Measurements from ENCODE around the gene ADCY6.
A peak's percentile ranks its signal among the peaks of the same experiment; 100 is the strongest.

ADCY6 gene

DNA sequence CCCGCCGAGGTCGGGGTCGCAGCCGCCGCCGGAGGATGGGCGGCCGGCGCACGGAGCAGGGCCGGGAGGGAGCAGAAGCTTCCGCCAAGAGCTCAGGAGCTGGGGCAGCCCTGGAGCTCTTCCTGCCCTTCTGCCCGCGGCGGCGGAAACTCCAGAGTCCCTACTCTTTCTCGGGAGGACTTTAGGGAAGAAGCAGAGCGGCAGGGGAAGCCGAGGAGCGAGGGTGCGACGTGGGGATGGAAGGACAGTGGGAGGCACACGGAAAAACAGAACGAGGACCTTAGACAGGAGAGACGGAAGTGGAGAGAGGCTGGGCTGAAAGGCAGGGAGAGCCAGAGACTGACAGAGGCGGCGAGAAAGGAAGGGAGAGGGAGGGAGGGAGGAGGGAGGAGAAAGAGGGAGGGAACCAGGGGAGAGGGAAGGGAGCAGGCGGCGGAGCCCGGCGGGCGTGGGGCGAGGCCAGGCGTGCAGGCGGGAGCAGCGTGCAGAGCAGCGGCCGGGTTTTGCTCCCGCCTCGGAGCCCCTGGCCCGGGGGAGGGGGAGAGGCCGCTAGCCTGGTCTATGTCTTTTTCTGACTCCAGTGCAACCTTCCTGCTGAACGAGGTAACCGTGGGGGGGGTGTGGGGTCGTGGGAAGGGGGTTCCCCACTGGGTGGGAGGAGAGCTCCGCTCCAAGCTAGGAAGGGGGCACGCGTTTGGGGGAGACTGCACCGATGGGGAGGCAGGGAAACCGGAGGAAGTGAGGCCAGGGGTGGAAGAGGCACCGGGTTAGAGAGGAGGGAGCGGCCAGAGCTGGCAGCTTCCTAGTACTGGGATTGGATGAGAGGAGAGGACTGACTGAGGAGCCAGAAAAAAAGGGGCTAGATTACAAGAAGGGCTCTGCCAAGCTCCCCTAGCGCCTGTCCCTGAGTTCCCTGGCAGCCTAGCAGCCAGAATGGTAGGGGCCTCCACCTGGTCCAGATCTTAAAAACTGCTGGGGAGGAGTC, 26.5 kb upstream of the ADCY6 start:
- DNase-seq (ENCODE audit: low read depth): peak; percentile 77

- peak; percentile 70 for DNase-seq (ENCODE audit: low read depth)
These were observed 25.6 kb upstream of the ADCY6 start for GRCh38 chr12:48814262-48815125.

- peak; percentile 10 for DNase-seq (ENCODE audit: low read depth)
These were observed 24.8 kb upstream of the ADCY6 start for GRCh38 chr12:48813465-48814261.

GRCh38 chr12:48812389-48812788, 23.5 kb upstream of the ADCY6 start:
- no peak for DNase-seq (ENCODE audit: low read depth)

DNA sequence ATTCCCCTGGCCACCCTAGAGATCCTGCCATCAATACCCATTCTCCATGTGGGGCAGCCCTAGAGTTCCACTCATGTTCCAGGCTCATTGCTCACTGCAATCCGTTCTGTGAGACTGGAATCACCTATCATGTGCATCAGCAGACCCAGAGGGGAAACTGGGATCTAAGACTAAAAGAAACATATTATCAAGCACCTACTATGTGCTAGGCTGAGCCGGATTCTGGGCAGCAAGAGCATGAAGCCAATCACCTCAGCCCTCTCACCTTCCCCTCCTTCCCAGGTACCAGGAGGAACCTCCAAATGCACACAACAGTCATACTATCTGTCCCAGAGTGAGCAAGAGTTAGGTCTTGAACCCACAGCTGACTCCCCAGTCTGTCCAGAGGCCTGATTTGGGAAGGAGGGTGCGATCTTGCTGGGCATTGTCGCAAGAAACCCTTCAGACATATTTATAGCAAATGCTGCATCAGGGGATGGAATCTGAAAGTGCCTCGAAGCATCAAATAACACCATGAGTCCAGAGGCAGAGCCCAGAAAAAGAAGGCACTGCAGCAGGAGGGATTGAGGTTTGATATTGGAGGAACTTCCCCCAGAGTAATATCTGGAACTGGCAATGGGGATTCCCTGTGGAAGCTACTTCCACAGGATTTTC, 22.7 kb upstream of the ADCY6 start:
- no peak for DNase-seq (ENCODE audit: low read depth)

DNA sequence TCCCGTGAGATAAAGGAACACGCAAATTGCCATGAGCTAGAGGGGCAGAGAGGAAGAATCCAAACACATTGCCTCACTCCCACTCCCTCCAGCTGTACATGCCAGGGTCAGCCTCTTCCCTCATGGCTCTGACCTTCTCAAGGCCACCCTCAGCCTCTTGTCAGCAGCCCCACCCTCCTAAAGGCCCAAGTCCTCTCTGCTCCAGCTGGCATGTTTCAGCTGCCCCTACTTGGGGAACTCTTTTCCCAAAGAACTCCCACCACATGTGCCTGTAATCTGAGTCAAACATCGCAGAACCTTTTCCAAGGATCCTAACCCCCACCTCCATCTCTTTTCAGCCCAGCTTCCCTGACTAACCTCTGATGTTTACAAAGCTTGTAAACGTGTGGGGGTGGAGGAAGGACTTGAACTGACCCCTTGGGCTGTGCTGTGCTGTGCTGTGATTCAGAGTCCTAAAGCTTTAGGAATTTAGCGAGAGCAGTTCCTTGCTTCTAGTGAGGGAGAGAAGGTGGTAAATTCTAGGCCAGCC, 22.1 kb upstream of the ADCY6 start:
- DNase-seq (ENCODE audit: low read depth): peak; percentile 66

- no peak for DNase-seq (ENCODE audit: low read depth)
These were observed 19.1 kb upstream of the ADCY6 start for GRCh38 chr12:48807981-48808380.

- no peak for DNase-seq (ENCODE audit: low read depth)
These were observed 14.8 kb upstream of the ADCY6 start for GRCh38 chr12:48803675-48804074.

DNA sequence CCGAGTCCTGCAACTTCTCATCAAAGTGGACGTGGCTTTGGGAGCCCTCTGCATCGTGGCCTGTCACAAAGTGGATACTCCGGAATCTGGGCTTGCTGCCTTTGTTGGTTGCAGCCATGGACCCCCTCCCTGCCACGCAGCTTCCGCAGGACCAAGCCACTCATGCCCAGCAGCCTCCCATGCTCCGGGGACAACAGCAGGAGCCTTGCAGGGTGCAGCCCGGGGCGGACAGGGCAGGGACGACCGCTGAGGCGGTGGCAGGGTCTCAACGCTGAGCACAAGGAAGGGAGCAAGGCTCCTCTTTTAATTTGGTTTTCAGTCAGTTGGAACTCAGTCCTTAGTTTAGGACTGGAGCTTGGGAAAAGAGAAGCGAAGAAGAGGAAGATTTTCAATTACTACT, 12.1 kb upstream of the ADCY6 start:
- no peak for DNase-seq (ENCODE audit: low read depth)

GRCh38 chr12:48800457-48800856, 11.6 kb upstream of the ADCY6 start:
- DNase-seq (ENCODE audit: low read depth): no peak

DNA sequence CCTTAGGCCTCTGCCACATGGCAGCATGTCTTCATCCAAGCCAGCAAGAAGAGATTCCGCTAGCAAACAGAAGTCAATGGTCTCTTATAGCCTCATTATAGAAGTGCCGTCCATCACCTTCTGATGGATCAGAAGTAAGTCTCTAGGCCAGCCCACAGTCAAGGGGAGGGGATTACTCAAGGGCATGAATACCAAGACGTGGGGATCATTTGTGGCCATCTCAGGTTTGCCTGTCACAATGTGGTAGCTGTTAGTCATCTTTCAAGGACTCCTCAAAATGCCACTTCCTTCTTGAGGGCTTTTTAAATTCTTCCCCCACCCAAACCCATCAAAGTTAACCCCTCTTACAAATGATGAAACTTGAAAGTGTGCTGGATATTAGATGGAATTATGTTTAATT, 8.1 kb upstream of the ADCY6 start:
- no peak for DNase-seq (ENCODE audit: low read depth)

DNA sequence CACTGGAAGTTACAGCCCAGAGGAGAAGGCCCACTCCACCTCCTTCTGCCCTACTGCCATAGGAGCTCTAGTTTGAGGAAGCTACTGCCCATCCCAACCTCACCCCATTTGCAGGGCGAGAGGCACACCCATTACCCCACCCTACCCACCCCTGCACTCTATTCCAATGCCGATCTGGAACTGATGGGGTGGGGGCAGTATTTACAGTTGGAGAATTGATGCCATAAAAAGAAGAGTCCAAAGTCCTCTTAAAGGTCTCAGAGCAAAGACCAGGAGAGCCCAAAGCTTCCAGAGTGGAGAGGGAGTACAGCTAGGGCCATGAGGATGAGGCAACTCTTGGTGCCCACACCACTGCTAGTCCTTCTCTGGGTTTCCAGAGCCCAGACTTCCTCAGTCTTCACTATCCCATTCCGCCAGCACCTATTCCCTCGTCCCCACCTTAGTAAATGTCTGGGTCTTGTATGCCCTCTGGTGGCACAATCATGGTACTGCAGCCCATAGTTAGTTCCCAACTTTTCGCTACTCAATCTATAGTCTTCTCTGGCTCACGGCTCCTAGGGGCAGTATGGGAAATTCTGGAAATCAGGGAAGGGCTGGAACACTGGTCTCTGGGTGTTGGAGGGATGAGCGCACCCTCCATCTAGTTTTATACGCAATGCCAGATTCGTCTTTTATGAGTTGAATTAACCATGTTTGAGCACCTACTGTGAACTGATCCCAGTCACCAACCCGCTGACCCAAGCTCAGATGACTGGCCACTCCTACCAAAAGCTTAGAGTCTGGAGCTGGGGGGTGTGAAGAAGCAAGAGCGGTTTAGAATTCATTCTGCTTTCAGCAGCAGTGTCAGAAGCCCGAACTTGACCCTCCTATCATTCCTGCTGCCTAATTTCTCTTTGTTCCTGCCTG, 6.9 kb upstream of the ADCY6 start:
- peak; percentile 59 for DNase-seq (ENCODE audit: low read depth)

- DNase-seq (ENCODE audit: low read depth): no peak
These were observed 6.0 kb upstream of the ADCY6 start for GRCh38 chr12:48794870-48795269.

GRCh38 chr12:48793696-48794095, 4.8 kb upstream of the ADCY6 start:
- no peak for DNase-seq (ENCODE audit: low read depth)

DNA sequence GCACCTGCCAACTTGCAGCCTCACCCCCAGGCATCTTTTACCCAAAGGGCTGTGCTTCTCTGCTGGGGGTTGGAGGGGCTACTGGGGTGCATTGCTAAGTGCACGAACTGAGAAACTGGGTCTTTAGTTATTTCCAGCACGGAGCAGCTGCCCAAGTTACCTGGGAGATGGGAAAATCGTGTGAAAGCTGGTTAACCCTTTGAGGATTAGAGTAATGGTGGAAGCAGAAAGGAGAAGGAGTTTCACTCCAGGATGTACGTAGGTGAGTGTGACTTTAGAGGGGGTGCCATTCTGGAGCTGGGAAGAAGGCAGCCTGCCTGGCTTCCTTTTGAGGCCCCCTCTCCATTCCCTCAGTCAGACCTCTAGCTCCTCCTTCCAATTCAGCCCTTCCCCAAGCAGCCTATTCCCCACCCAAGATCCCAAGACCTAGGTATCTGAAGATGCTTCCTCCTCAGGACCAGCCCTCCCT, 1.0 kb upstream of the ADCY6 start:
- no peak for DNase-seq (ENCODE audit: low read depth)

- no peak for DNase-seq (ENCODE audit: low read depth)
These were observed 400 bp downstream of the ADCY6 start for GRCh38 chr12:48788524-48788853.

DNA sequence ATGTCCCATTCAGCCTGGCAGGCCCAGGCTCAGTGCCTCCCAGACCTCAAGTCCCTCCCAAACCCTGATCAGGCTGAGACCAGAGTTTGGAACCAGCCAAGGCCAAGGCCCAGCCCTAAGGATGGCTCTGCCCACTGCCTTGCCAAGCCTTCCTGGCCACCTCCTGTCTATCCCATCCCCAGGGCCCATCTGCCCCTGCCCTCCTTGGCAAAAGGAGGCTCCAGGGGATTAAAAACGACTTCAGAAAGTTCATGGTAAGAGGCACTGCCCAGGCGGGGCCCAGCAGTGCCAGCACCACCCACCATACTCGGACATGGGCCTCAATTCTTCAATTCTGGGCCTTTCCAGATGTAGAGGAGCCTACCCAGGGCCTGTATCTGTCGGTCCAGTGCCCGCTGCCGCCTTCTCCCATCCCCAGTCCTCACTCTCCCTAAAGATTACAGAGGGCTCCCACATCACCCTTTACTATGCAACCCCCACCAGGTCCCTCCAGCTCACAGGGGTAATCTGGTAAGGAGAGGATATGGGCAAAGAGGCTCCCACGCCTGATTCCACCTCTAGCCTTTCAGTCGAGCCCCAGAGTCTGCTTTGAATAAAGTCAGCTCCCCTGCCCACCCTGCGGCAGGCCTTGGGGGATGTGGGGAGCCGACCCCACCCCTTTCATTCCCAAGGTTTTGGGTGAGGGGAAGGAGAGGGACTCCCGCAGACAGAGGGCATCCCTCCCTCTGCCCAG, 932 bp downstream of the ADCY6 start:
- DNase-seq (ENCODE audit: low read depth): no peak

GRCh38 chr12:48786591-48787544, 2.0 kb downstream of the ADCY6 start:
- DNase-seq (ENCODE audit: low read depth): no peak
